DOHH2 (cell line): ENCODE results near the gene WWC1.

Experiments
- H3F3A ChIP-seq: fragments of 200-600 bp; sonication (generic), shearing (Covaris generic); 2 replicates; pipeline ENCODE4 v1.6.0; 2016; ENCODE audit warnings: antibody characterized with exemption, mild to moderate bottlenecking; ENCODE audit not compliant: control insufficient read depth, insufficient read depth
- H3K27ac ChIP-seq: fragments of 200-600 bp; sonication (generic); 2 replicates; pipeline ENCODE4 v1.5.1; 2014; ENCODE audit warnings: low read depth, mild to moderate bottlenecking, low read length, moderate library complexity
- H3K27me3 ChIP-seq: fragments of 200-600 bp; sonication (generic); 2 replicates; pipeline ENCODE4 v1.6.1; 2014; ENCODE audit warnings: mild to moderate bottlenecking, low read length, mixed read lengths; ENCODE audit not compliant: control insufficient read depth
- H3K36me3 ChIP-seq: fragments of 200-600 bp; sonication (generic); 2 replicates; pipeline ENCODE4 v1.6.1; 2014; ENCODE audit warnings: mild to moderate bottlenecking, low read length, moderate library complexity, mixed read lengths; ENCODE audit not compliant: control insufficient read depth
- H3K4me1 ChIP-seq: fragments of 200-600 bp; sonication (generic); 2 replicates; pipeline ENCODE4 v1.6.1; 2014; ENCODE audit warnings: mild to moderate bottlenecking, low read length, mixed read lengths; ENCODE audit not compliant: control insufficient read depth
- H3K4me2 ChIP-seq: fragments of 200-600 bp; sonication (generic); 2 replicates; pipeline ENCODE4 v1.6.0; 2014; ENCODE audit warnings: mild to moderate bottlenecking, low read length, moderate library complexity
- H3K4me3 ChIP-seq: fragments of 200-600 bp; sonication (generic); 2 replicates; pipeline ENCODE4 v1.5.1; 2014; ENCODE audit warnings: mild to moderate bottlenecking, low read length, mixed read lengths
- H3K79me2 ChIP-seq: fragments of 200-600 bp; sonication (generic); 2 replicates; pipeline ENCODE4 v1.6.1; 2014; ENCODE audit warnings: mild to moderate bottlenecking, low read length, mixed read lengths; ENCODE audit not compliant: control insufficient read depth
- H3K9me2 ChIP-seq: fragments of 200-600 bp; sonication (generic); replicated peaks from 2 replicates; pipeline ENCODE4 v1.6.1; 2014; ENCODE audit warnings: mild to moderate bottlenecking, low read length, mixed read lengths; ENCODE audit not compliant: control insufficient read depth
- H3K9me3 ChIP-seq: fragments of 200-600 bp; sonication (generic); 2 replicates; pipeline ENCODE4 v1.6.1; 2014; ENCODE audit warnings: antibody characterized with exemption, low read length, mixed read lengths; ENCODE audit not compliant: control insufficient read depth, insufficient read depth
- H4K20me1 ChIP-seq: fragments of 200-600 bp; sonication (generic); 2 replicates; pipeline ENCODE4 v1.6.0; 2014; ENCODE audit warnings: low read depth, mild to moderate bottlenecking, antibody characterized with exemption, low read length, moderate library complexity; ENCODE audit not compliant: control insufficient read depth, insufficient read depth
- EZH2phosphoT487 ChIP-seq: fragments of 200-600 bp; sonication (generic); IDR thresholded peaks from 2 replicates; pipeline ENCODE4 v1.6.1; 2017; ENCODE audit warnings: borderline replicate concordance, mild to moderate bottlenecking, antibody characterized with exemption, low read length, moderate library complexity, mixed read lengths
- TF ChIP-seq, protein P1 (sequence below): fragments of 200-600 bp; sonication (generic); IDR thresholded peaks from one replicate; pipeline ENCODE4 v1.5.1; 2014; ENCODE audit warnings: antibody characterized with exemption, mild to moderate bottlenecking, low read depth, low read length; ENCODE audit not compliant: poor library complexity, severe bottlenecking

Gene WWC1

DNA sequence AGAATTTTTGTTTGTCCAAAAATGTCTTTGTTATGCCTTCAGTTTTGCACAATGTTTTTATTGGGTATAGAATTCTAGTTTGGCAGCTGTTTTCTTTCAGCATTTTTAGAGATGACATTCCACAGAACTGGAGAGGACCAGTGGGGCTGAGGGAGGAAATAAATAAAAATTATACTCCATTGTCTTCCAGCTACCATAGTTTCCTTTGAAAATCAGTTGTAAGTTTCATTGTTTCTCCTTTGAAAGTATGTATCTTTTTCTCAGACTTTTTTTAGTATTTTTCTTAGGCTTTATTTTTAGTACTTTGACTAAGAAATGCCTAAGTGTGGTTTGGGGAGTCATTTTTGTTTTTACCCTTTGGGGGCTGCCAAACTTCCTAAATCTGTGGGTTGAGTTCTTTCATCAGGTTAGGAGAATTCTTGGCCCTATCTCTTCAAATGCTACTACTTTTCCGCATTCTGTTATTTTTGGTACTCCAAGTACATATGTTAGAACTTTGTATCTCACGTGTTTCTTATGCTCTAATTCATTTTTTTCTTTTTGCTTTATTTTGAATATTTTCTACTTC, 222.5 kb downstream of the WWC1 start:
- H3K27me3 ChIP-seq = no peaks in the 10 kb centered on the region
- TF ChIP-seq, protein P1, sequence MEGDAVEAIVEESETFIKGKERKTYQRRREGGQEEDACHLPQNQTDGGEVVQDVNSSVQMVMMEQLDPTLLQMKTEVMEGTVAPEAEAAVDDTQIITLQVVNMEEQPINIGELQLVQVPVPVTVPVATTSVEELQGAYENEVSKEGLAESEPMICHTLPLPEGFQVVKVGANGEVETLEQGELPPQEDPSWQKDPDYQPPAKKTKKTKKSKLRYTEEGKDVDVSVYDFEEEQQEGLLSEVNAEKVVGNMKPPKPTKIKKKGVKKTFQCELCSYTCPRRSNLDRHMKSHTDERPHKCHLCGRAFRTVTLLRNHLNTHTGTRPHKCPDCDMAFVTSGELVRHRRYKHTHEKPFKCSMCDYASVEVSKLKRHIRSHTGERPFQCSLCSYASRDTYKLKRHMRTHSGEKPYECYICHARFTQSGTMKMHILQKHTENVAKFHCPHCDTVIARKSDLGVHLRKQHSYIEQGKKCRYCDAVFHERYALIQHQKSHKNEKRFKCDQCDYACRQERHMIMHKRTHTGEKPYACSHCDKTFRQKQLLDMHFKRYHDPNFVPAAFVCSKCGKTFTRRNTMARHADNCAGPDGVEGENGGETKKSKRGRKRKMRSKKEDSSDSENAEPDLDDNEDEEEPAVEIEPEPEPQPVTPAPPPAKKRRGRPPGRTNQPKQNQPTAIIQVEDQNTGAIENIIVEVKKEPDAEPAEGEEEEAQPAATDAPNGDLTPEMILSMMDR = no peak
- TF ChIP-seq EZH2phosphoT487 = no peak
- no peaks in the 10 kb centered on the region for H3K9me2 ChIP-seq
- no peak overlapping the region for H3K4me3 ChIP-seq
- H3K9me3 ChIP-seq = peaks cover 5% of the 10 kb centered on the region; the same call in 1 of the 2 replicates
- H3K36me3 ChIP-seq = peaks cover 94% of the 10 kb centered on the region
- H3K4me2 ChIP-seq = no peak overlapping the region
- no peaks in the 10 kb centered on the region for H3K4me1 ChIP-seq
- no peak overlapping the region for H3K27ac ChIP-seq
- no peaks in the 10 kb centered on the region for H3F3A ChIP-seq
- H3K79me2 ChIP-seq = no peaks in the 10 kb centered on the region
- no peaks in the 10 kb centered on the region for H4K20me1 ChIP-seq
